Activated naive CD4-positive, alpha-beta T cell treated with anti-CD3 and anti-CD28 coated beads, Interleukin-2, amount 50 U/mL, for 72 hours (primary cell): ENCODE measurements around the gene EHD3. TPM values are rescaled to one million over a fixed set of nuclear protein-coding genes. Genes with fewer than 3 reads are reported as not detected.

Experiments used
- total RNA-seq, 2 donors: library from RNA; stranded (reverse); gene quantifications; one replicate each; pipeline ENCODE4 v1.2.3, GENCODE V29; 2022

Gene EHD3
- total RNA-seq, 2 donors from 2014 or later: 0.48 to 1.9 TPM

Other genes starting within 250 kb of the EHD3 start
- gene GALNT14, start 95.7 kb upstream of the EHD3 start, total RNA-seq: 1 to 10 TPM in 1 of 2 donors, under 1 TPM in 1; 0.59 to 1.2 TPM
- gene CAPN14, start 16.6 kb upstream of the EHD3 start, total RNA-seq: 1 to 10 TPM; 1.0 to 1.2 TPM
- gene XDH, start 180.6 kb downstream of the EHD3 start, total RNA-seq: not detected